ENCODE data around the gene MYO1E.

Gene MYO1E

DNA sequence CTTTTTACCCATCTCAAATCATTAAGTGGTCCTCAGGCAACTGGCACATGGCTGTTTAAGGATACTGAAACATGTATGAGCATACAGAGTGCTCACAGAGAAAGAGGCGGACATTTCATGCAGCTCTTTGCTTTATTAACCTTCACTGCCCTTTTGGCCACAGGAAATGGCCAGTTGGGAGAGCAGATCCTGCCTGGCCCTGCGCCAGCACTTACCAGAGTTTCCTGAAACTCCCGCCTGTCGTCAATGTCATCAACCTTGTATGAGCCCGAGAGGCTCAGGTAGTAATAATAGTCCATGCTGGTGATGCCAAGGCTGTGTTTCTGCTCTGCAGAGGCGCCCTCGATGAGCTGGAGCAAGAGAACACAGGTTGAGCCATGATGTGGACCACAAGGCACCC is 148.2 kb downstream of the MYO1E start:
- DNase-seq = no peak
- H3K4me3 ChIP-seq (ENCODE audit: low read depth, low read length) = no peak overlapping the region
- no peak overlapping the region for H3K27ac ChIP-seq
- H3K36me3 ChIP-seq = no peaks in the 10 kb centered on the region
- H3K9me3 ChIP-seq (ENCODE audit: severe bottlenecking) = no peaks in the 10 kb centered on the region
- no peaks in the 10 kb centered on the region for H3K27me3 ChIP-seq (ENCODE audit: insufficient read depth, low read depth, severe bottlenecking)
- TF ChIP-seq CTCF (IDR thresholded peaks at IDR 0.05; ENCODE audit: low read depth, low read length) = no peak

DNA sequence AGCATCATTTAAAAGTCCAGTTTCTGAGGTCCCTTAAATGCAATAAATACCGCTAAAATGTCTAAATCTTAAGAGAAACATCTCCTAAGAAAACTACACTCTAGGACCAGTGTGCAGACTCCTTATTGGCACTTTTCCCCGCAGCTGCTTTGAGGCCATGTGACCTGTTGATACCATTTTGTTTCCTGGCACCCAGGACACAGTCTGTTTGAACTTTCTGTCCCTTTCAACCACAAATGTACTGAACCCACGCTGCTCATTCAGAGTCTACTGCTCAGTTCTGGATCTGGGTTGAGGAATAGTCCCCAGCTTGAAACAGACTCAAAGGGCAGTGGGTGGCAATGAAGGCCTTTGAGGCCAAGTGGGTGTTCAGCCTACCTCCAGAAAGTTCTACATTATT is 148.9 kb downstream of the MYO1E start:
- no peak for DNase-seq
- Histone ChIP-seq H3K4me3 (ENCODE audit: low read depth, low read length) (no peak overlapping the region), H3K27ac (no peak overlapping the region), H3K9me3 (ENCODE audit: severe bottlenecking) (no peaks in the 10 kb centered on the region), H3K36me3 (no peaks in the 10 kb centered on the region), H3K27me3 (ENCODE audit: insufficient read depth, low read depth, severe bottlenecking) (no peaks in the 10 kb centered on the region)
- no peak for TF ChIP-seq CTCF (IDR thresholded peaks at IDR 0.05; ENCODE audit: low read depth, low read length)

DNA sequence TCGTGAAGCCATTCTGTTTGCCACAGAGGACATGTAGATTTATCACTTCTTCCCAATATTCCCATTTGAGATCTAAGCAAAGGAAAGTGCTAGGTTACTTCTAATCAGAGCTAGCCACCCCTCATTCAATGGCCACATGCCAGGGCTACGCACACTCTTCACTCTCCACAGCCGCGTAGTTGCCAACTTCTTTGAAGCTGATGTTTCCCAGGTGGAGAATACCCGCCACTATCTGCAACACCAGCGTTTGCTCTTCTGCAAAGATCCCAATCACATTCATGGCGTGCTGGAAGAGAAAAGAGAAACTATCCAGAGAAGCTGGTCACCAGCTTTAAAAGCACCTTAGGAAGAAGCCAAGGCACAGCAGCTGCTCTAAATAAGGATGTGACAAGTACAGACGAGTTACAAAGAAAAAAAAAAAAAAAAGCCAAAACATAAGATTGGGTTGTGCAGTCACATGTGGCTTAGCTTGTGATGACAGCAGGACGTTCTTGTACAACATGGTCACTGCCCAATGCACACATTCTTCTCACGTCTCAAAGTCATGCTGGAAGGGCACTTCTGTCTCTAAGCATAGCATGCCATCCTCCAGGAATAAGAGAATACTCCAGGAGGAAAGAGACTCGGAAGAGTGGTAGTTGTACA is 149.6 kb downstream of the MYO1E start:
- H3K27ac ChIP-seq = no peak overlapping the region
- no peaks in the 10 kb centered on the region for H3K9me3 ChIP-seq (ENCODE audit: severe bottlenecking)
- no peak overlapping the region for H3K4me3 ChIP-seq (ENCODE audit: low read depth, low read length)
- TF ChIP-seq CTCF (IDR thresholded peaks at IDR 0.05; ENCODE audit: low read depth, low read length) = no peak
- no peaks in the 10 kb centered on the region for H3K27me3 ChIP-seq (ENCODE audit: insufficient read depth, low read depth, severe bottlenecking)
- DNase-seq = no peak
- no peaks in the 10 kb centered on the region for H3K36me3 ChIP-seq

DNA sequence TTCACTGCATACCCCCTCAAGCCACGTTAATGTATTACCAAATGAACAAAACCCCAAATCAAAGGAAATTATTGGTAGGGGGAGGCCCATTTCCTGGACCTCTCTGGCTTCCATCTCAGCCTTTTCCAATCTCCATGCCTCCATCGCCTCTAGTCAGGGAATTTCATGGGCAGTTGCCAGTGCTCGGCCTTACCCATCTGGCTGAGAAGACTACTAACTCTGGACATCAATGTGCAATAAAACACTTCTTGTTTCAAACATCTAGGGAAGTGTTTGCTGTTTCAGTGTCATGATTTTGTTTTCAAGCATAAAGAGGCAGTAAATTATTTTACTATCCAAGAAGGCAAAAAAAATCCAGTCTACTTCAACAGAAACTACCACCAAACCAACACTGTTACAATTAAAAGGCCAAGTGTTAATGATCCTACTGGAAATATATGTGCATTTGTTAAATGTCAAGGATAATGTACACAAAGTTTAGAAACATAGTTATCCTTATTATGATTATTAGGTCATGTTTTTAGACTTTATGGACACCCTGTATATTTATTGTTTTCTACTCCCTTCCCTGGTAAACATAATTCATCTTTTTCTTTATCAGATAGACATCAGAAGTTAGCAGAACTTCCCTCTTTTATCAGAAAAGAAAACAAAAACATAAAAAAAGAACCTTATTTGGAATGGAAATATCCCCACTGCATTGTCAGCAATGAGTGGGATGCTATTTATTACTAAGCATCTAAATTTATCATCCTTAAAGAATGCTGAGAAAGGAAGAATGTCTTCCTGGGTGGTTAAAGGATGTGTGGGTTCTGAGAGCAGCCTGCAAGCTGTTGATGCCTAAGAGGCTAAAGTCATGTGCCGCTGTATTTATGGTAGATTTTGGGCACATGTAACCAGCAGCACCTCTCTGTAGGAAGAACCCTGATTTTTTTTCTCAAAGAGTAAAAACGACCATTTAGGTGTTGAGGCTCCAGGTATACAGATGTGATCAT is 150.9 kb downstream of the MYO1E start:
- no peak for TF ChIP-seq CTCF (IDR thresholded peaks at IDR 0.05; ENCODE audit: low read depth, low read length)
- Histone ChIP-seq H3K9me3 (ENCODE audit: severe bottlenecking) (no peaks in the 10 kb centered on the region), H3K36me3 (no peaks in the 10 kb centered on the region), H3K27ac (no peak overlapping the region), H3K4me3 (ENCODE audit: low read depth, low read length) (no peak overlapping the region), H3K27me3 (ENCODE audit: insufficient read depth, low read depth, severe bottlenecking) (no peaks in the 10 kb centered on the region)
- DNase-seq = no peak

GRCh38 chr15:59218710-59219109 is 154.0 kb downstream of the MYO1E start:
- H3K27ac ChIP-seq = no peak overlapping the region
- no peaks in the 10 kb centered on the region for H3K36me3 ChIP-seq
- H3K4me3 ChIP-seq (ENCODE audit: low read depth, low read length) = no peak overlapping the region
- DNase-seq = no peak
- TF ChIP-seq CTCF (IDR thresholded peaks at IDR 0.05; ENCODE audit: low read depth, low read length) = no peak
- no peaks in the 10 kb centered on the region for H3K27me3 ChIP-seq (ENCODE audit: insufficient read depth, low read depth, severe bottlenecking)
- H3K9me3 ChIP-seq (ENCODE audit: severe bottlenecking) = no peaks in the 10 kb centered on the region
